Neural cell (in vitro differentiated cells): ENCODE data around the gene STARD5.

Source experiments
- POLR2AphosphoS5 ChIP-seq: IDR thresholded peaks from 2 replicates; pipeline ENCODE4 v1.6.1; 2012
- TF ChIP-seq, protein P1 (sequence below): fragments of 450-650 bp; IDR thresholded peaks from 2 replicates; pipeline ENCODE4 v1.5.1; 2014; ENCODE audit warnings: antibody characterized with exemption, mild to moderate bottlenecking, moderate library complexity; ENCODE audit not compliant: poor library complexity, severe bottlenecking

DNA sequence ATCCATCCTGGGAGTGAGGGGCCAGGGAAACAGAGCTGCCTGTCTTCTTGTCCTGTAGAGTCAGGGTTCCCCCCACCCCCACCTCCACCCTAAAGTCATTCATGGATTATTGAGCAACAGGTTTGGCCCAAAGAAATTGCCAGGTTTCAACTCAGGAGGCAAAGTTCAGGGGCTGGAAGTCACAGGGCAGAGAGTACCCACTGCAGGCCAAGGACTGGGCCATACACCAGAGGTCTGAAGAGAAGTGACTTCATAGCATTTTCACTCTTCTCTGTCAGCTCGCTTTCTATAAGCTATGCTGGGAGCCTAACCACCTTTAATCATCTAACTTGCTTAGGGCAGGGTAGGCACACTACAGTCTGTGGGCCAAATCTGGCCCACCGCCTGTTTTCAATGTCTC is 50.1 kb downstream of the STARD5 start:
- TF ChIP-seq, protein P1, sequence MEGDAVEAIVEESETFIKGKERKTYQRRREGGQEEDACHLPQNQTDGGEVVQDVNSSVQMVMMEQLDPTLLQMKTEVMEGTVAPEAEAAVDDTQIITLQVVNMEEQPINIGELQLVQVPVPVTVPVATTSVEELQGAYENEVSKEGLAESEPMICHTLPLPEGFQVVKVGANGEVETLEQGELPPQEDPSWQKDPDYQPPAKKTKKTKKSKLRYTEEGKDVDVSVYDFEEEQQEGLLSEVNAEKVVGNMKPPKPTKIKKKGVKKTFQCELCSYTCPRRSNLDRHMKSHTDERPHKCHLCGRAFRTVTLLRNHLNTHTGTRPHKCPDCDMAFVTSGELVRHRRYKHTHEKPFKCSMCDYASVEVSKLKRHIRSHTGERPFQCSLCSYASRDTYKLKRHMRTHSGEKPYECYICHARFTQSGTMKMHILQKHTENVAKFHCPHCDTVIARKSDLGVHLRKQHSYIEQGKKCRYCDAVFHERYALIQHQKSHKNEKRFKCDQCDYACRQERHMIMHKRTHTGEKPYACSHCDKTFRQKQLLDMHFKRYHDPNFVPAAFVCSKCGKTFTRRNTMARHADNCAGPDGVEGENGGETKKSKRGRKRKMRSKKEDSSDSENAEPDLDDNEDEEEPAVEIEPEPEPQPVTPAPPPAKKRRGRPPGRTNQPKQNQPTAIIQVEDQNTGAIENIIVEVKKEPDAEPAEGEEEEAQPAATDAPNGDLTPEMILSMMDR, result no peak
- TF ChIP-seq POLR2AphosphoS5, result no peak
